GM12874 (cell line): ENCODE data around the gene NFIC.

Source experiments
- CTCF ChIP-seq: IDR thresholded peaks from 2 replicates; pipeline ENCODE4 v1.5.1; 2011; ENCODE audit warnings: low read depth, mild to moderate bottlenecking, control low read depth, low read length, moderate library complexity; ENCODE audit not compliant: insufficient read depth

NFIC gene

GRCh38 chr19:3333020-3333583, 33.3 kb upstream of the NFIC start:
- TF ChIP-seq CTCF: no peak

- TF ChIP-seq CTCF: no peak
These were observed 32.7 kb upstream of the NFIC start for GRCh38 chr19:3333662-3334061.

GRCh38 chr19:3335431-3336350, 30.7 kb upstream of the NFIC start:
- no peak for TF ChIP-seq CTCF

- no peak for TF ChIP-seq CTCF
These were observed 30.1 kb upstream of the NFIC start for GRCh38 chr19:3336351-3336679.

GRCh38 chr19:3336680-3337523, 29.5 kb upstream of the NFIC start:
- no peak for TF ChIP-seq CTCF

- TF ChIP-seq CTCF: no peak
These were observed 27.7 kb upstream of the NFIC start for GRCh38 chr19:3338541-3339181.

- no peak for TF ChIP-seq CTCF
These were observed 26.0 kb upstream of the NFIC start for GRCh38 chr19:3340340-3340739.
